Measurements from ENCODE around the gene LARP6. TPM values are rescaled to one million over a fixed set of nuclear protein-coding genes. Genes with fewer than 3 reads are reported as not detected.

The LARP6 gene
- total RNA-seq, 2 donors from 2014 or later: 20.0 to 44.2 TPM

GRCh38 chr15:70835415-70835814 lies 18.5 kb downstream of the LARP6 start:
- Histone ChIP-seq H3K27me3 (no peaks in the 10 kb centered on the region), H3K4me1 (peaks cover 22% of the 10 kb centered on the region), H3K27ac (no peak overlapping the region), H3K36me3 (replicated peaks in 1 of 2; ENCODE audit: insufficient read depth in 1 of 2, low read depth in 2 of 2) (no peaks in the 10 kb centered on the region), H3K4me3 (no peak overlapping the region), H3K9me3 (no peaks in the 10 kb centered on the region)
- ATAC-seq: no peak
- 86 to 93% methylated on average over 6 of the region's 6 CpGs for WGBS, 2 donors
- peak in 3 of 4 donors; percentile 33 to 39 (median 38) for DNase-seq
- intact Hi-C loops (cut with DNase I): no loop called here
- TF ChIP-seq POLR2A (IDR thresholded peaks at IDR 0.05) (no peak), CTCF (IDR thresholded peaks at IDR 0.05) (no peak)

- H3K4me3 ChIP-seq: no peak overlapping the region
- WGBS, 2 donors: 82 to 91% methylated on average over 2 of the region's 2 CpGs
- H3K4me1 ChIP-seq: peaks cover 26% of the 10 kb centered on the region
- H3K27me3 ChIP-seq: no peaks in the 10 kb centered on the region
- no peak for ATAC-seq
- DNase-seq: no peak
- intact Hi-C loops (cut with DNase I): no loop called here
- no peaks in the 10 kb centered on the region for H3K9me3 ChIP-seq
- H3K36me3 ChIP-seq (replicated peaks in 1 of 2; ENCODE audit: insufficient read depth in 1 of 2, low read depth in 2 of 2): no peaks in the 10 kb centered on the region
- no peak for TF ChIP-seq CTCF (IDR thresholded peaks at IDR 0.05)
- no peak for TF ChIP-seq POLR2A (IDR thresholded peaks at IDR 0.05)
- no peak overlapping the region for H3K27ac ChIP-seq
Measured at GRCh38 chr15:70834999-70835398, 19.0 kb downstream of the LARP6 start.

- H3K4me3 ChIP-seq: no peak overlapping the region
- no peak for TF ChIP-seq POLR2A (IDR thresholded peaks at IDR 0.05)
- TF ChIP-seq CTCF (IDR thresholded peaks at IDR 0.05): no peak
- H3K27ac ChIP-seq: peak overlapping the region in 3 of 4 donors; percentile 30 to 49 (median 32)
- intact Hi-C loops (cut with DNase I): no loop called here
- H3K27me3 ChIP-seq: no peaks in the 10 kb centered on the region
- peak in 2 of 4 donors; percentile 31 to 57 for DNase-seq
- H3K36me3 ChIP-seq (replicated peaks in 1 of 2; ENCODE audit: insufficient read depth in 1 of 2, low read depth in 2 of 2): no peaks in the 10 kb centered on the region
- H3K4me1 ChIP-seq: peaks cover 35% of the 10 kb centered on the region
- peak; percentile 16 for ATAC-seq
- 53 to 61% methylated on average over 9 of the region's 9 CpGs for WGBS, 2 donors
- no peaks in the 10 kb centered on the region for H3K9me3 ChIP-seq
Measured at GRCh38 chr15:70833861-70834765, 19.8 kb downstream of the LARP6 start.

- DNase-seq (no peak), ATAC-seq (no peak)
- Histone ChIP-seq H3K36me3 (replicated peaks in 1 of 2; ENCODE audit: insufficient read depth in 1 of 2, low read depth in 2 of 2) (no peaks in the 10 kb centered on the region), H3K27ac (peak overlapping the region in 2 of 4 donors; percentile 30 to 49), H3K9me3 (no peaks in the 10 kb centered on the region), H3K27me3 (no peaks in the 10 kb centered on the region), H3K4me3 (no peak overlapping the region), H3K4me1 (peaks cover 39% of the 10 kb centered on the region)
- intact Hi-C loops (cut with DNase I): no loop called here
- TF ChIP-seq CTCF (IDR thresholded peaks at IDR 0.05) (no peak), POLR2A (IDR thresholded peaks at IDR 0.05) (no peak)
- WGBS, 2 donors: 85 to 87% methylated on average over 3 of the region's 3 CpGs
Measured at GRCh38 chr15:70833422-70833821, 20.5 kb downstream of the LARP6 start.

Data from body of pancreas (tissue), 4 donors.